Measurements from ENCODE around the gene EVC2.

Gene EVC2

DNA sequence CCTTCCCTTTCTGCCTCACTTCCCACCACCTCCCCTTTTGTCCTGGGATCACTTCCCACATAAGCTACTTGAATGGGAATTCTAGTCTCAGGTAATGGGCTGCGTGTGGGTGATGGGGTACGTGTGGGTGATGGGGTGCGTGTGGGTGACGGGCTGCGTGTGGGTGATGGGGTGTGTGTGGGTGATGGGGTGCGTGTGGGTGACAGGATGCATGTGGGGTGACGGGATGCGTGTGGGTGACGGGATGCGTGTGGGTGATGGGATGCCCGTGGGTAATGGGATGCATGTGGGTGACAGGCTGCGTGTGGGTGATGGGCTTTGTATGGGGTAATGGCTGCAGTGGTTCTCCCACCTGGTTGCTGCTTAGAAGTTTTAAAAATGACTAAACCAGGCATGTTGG, 43.6 kb downstream of the EVC2 start:
- no peak for DNase-seq

DNA sequence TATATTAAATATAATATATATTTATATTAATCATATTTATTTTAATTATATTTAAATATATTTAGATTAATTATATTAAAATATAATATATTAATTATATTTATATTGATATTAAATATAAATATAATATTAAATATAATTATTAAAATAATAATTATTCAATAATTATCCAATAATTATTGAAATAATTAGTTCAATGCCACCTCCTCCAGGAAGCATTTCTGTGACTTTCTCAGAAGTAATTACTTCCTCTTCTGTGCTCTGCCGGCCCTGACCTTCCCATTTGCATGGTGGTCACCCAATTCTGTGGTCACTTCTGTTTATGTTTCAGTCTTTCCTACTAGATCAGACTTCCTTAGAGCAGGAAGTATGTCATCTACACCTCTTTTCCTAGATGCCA, 45.8 kb downstream of the EVC2 start:
- no peak for DNase-seq

DNA sequence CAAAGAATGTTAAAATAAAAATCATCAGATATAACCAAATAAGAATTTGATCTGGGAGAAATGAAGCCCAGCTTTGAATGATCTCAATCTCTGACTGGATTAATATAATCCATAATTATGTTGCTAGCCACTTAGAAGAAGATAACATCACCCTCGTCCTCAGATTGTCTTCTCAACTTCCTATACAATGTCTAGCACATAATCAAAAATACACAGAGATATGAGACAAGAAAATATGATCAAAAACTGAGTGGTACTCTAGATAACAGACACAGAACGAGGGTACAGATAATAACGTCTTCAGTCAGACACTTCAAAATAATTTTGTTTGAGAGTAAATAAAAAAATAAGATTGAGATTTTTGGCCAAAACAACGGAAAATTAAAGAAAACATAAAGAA, 47.1 kb downstream of the EVC2 start:
- DNase-seq, result no peak

DNA sequence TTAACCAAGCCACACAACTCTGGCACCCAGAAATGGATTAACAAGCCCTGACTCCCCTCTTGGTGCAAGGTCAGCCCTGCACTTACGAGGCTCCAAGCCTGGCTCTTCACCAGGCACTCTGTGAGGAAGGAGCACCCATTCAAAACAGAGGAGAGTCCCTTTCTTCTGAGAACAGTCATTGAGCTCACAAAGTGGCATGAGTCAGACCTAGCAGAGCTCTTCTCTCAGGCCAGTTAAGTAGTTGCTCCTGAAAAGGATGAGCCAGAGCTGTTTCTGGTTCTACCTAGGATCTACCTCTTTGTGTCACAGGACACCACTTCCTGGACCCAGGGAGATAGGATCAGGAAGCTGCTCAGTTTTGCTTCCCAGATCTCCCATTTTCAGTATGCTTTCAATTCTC, 48.2 kb downstream of the EVC2 start:
- no peak for DNase-seq

DNA sequence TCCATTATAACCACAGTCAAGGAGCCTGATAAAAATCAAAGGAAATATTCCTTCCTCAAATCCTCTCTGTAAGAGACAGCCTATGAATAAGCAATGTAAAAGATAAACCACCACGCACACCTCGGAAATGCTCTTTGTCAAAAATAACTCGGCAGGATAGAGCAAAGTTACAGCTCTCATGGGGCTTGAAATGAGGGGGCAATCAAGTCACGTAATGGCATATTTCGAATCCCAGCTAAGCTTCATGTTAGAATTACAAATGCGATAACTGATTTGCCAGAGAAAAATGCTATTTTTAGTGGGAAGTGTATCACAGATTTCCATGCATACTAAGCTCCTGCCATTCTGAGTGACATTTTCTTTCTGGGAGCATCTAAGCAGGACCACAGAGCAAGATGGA, 49.4 kb downstream of the EVC2 start:
- no peak for DNase-seq

DNA sequence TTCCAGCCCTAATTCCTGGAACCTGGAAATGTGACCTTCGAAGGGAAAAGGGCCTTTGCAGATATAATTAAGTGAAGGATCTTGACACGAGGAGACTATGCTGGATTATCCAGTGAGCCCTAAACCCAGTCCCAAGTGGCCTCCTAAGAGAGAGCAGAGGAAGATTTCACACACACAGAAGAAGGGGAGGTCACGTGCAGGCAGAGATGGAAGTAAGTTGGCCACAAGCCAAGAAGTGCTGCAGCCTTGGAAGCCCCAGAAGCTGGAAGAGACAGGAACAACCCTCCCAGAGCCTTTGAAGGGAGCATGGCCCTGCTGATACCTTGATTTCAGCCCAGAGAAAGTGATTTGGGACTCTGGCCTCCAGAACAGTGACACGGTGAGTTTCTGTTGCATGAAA, 51.9 kb downstream of the EVC2 start:
- no peak for DNase-seq

DNA sequence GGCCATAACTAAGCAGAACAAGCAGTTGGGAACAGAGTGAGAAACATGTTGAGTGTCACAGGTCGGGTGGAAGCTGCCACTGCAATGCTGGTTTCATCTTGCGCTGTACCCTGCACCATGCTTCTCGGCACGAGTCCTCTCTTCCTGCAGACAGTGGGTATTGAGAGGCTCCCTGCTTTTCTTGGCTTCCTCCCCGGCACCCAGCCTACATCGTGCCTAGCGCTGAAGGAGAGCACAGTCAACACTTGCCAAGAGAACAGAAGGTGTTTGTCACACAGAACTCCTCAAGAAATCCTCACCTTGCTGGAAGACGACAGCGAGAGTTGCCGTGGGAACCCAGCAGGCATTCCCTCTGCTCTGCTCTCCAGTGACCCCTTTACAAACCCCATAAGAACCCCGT, 53.6 kb downstream of the EVC2 start:
- no peak for DNase-seq

DNA sequence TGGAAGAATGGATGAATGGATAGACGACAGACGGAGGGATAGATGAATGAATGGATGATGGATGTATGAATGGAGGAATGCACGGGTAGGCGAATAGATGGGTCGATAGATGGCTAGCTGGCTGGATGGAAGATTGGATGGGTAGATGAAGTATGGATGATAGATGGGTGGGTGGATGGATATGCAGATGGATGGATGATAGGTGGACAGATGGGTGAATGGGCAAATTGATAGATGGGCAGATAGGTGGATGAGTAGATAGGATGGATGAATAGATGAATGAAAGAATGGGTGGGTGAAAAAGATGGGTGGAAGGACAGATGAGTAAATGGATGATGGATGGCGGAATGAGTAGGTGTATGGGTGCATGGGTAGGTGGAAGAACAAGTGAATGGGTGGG, 57.3 kb downstream of the EVC2 start:
- no peak for DNase-seq

DNA sequence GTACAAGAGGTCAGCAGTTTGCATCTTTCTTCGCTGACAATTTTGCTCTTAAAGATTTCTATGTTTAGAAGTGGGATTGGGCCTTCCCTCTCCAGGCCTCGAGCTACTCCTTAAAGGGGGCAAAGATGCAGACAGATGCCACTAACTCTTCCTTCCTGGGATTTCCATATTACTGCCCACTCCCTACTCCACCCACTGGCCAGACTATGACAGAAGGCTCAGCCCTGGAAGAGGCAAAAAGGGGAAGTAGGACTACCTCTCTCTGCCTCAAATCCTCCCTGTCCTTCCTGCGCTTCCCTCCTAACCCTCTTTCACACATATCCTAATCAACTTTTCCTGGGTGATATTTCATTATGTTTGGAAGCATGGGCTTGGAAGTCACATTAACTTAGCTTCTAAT, 58.3 kb downstream of the EVC2 start:
- DNase-seq, result no peak

DNA sequence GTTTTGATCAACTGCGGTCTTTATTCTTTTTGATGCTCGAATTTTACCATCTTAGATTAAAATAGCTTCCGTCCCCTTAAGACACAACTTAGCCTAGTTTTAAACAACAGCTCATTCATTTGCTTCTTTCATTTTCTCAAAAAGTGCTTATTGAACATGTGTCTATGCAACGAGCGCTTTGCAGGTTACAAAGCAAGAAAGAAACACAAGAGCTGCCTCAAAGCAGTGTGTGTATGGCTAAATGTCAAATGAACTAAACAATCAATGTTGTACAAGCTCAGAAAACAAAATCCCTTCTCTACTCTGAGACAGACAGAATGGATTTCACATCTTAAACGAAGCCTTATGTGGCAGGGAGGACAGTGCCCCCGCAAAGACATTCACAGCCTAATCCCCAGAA, 61.0 kb downstream of the EVC2 start:
- no peak for DNase-seq

DNA sequence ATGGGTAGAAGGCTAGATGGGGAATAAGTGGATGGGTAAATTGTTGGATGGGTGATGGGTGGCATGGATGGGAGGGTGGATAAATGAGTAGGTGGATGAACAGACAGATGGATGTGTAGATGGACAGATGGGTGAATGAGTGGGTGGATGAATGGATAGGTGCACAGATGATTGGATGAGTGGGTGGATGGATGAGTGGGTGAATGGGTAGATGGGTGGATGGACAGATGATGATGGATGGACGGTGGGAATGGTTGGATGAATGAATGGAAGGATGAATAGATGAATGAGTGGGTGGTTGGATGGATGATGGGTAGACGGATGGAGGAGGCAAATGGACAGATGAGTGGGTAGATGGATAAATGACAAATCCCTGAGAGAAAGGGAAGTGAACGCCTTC, 68.3 kb downstream of the EVC2 start:
- DNase-seq, result no peak

DNA sequence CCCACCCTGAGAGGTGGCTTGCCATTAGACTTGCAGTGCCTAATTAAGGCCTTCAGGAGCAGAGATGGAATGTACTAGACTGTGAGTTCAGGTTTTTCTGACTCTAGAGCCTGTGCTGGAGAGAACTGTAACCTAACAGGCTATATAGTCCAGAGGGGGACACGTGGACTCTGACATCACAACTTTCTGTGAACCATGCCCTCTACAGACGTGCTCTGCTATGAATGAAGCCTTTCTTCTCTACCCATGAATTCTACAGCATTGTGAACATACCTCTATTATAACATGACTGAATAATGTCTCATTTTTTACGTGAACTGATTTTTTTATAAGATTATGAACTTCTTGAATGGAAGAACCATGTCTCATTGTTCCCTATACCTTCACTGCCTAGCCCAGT, 68.8 kb downstream of the EVC2 start:
- no peak for DNase-seq

DNA sequence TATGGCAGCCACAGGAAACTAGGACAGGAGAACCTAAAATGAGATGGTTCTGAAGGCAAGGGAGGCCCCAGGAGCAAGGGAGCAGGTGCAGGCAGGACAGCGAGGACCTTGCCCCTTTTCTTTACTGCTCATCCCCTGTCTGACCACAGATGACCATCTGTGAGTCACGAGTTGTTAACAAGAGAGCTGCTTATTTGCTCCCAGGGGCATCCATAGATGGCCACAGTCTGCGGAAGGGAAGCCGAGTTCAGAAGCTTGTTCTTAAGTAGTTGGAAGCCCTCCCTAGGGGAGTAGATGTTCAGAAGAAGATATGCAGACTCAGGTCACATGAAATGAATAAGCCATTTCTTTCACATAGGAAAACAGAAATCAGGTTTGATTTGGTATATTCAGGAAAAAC, 69.4 kb downstream of the EVC2 start:
- no peak for DNase-seq

DNA sequence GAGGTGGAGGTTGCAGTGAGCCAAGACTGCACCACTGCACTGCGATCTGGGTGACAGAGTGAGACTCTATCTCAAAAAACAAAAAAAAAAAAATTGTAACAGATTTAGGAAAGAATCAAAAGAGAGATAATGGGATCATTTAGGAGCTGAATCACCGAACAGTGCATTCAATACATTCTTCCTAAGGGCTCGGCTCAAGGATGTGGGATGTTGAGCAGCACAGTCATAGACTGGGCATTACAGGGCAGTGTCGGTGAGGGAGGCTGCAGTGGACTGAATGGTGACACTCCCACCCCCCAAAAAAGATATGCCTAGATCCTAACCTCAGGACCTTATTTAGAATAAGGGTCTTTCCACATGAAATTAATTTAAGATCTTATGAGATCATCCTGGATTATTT, 70.0 kb downstream of the EVC2 start:
- no peak for DNase-seq

DNA sequence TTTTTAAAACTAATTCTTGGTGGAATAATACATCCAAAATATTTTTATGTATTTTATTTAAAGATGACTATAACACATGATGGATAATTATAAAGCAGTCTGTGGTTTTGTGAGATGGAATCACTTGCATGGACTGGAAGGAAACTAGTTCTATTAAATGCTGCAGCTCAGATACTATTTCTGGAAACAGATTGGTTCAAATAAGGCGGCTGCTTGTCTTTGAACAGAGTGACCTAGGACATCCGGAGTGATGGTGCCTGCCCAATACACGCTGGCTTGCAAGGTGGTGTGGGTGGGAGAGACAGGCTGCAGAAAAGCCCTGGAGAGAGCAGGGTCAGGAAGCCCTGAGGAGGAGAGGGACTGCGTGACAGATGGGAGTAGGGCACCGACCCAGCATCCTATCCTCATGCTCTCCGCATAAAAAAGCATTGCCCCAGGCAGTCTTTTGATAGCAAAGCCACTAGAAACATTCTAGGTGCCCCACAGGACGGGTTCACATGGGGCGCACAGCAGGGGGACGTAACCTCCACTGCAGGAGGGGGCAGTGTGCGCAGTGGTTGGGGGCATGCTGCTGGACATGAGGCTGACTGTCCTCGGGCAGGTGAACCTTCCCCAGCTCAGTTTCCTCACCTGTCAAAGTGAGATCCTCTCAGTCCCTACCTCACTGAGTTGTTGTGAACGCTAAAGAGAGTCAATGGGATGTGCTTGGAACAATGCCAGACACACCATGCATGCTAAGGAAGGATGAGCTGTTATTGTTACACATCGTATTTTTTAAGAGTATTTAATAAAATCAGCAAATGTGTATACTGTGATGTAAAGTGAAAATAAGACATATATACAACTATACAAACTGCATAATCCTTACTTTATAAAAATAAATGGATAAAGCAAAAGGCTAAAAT, 71.3 kb downstream of the EVC2 start:
- no peak for DNase-seq

DNA sequence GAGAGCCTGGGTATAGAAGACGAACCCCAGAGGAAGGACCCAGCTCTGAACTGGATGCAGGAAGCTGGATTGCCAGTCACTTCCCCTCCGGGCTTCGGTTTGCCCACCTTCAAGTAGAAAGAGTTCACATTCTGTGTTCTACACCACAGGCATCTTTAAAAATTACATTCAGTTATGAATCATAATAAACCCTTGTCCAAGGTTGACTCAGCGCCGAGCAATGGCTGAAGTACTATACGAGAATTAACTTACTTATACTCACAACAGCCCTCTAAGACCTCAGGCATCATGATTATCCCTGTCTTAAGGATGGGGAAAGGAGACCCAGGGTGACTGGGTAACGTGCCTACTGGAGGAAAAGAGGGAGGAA, 72.5 kb downstream of the EVC2 start:
- no peak for DNase-seq

DNA sequence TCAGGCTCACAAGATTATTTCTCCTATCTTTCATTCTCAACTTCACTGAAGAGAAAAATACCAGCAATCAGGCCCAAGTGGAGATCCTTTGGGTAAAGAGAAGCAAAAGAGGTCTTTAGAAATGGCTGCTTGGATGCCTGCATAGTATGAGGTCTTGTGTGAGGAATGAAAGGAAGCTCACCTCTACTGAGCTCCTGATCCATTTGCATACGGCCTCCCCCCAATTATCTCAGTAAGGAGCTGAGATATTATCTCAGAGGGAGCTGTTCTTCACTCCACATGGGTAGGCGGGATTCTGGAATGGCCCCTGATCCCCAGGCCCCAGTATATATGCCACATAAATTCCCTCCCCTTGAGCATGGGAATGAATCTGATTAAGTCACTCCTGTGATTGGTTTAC, 75.8 kb downstream of the EVC2 start:
- no peak for DNase-seq

DNA sequence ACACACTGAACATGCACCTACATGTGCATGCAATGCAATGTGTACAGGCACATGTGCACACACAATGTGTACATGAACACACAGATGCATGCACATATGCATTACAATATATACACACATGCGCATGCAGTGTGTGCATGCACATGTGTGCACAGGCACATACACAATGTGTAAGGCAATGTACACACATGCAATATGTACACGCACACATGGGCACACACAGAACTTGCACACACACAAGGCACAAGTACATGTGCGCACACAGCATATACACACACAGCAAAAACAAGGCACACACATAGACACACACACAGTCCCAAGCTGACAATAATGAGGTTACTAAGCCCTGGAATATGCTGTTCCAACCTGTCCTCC, 76.3 kb downstream of the EVC2 start:
- no peak for DNase-seq

DNA sequence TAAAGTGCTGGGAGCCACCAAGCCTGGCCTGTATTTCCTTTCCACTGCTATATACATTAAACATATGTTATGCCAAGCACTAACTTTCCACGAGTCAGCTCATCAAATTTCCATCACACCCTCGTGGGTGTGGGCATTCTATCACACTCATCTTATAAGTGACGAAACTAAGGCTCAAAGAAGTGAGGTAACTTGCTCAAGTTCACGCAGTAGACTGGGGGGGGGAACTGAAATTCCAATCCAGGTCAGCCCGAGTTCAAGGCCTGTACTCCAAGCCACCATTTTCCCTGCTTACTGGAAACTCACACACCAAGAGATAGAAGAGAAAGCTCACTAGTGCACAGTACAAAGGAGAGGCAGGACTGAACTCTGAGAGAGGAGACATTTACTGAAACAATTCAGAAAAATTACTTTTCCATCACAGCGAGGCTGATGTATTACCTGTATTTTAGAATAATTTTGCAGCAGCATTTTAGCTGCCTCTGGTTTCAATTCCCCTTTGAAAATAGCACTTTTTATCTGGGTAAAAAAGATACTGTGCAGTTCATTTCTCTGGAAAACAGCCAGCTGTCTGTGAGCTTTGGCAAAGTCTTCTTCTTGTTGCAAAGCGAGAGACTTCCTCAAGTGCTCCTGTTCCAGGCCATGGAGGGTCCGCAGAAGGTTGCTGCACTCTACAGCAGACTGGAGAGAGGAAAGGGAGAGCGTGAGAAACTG, 76.8 kb downstream of the EVC2 start:
- DNase-seq, result no peak

DNA sequence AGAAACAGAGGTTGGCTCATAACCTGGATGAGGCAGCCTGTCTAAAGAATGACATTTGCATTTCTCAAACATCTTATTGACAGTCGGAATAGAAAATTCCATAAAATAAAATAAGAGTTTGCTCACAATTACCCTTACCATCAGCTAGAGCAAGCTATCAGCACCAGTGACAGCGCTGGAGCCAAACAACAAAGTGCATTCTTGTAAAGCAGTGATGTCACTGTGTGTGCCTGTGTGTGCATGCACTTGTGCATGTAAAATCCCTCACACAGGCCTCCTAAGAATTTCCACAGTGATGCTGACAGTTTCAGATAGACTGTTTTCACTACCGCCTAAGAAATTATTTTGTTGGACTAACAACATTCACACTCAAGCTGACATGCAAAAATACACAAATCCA, 77.6 kb downstream of the EVC2 start:
- DNase-seq, result no peak

DNA sequence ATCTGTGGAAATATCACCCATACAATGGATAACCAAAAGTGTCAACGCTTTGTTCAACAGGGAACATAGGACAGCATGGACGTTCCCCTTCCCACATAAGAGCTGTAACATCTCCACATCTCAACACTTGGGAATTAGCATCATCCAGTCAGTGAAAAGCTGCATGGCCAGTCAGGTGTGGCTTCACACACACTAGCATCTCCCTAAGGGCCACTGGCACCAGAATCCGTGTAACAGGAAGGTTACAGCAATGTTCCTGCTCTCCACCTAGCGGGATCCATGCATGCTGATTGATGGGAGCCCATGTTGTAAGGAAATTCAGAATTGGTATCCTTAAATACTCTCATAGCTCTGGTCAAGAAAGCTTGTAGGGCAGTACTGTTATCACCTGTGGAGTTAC, 78.8 kb downstream of the EVC2 start:
- DNase-seq, result no peak

DNA sequence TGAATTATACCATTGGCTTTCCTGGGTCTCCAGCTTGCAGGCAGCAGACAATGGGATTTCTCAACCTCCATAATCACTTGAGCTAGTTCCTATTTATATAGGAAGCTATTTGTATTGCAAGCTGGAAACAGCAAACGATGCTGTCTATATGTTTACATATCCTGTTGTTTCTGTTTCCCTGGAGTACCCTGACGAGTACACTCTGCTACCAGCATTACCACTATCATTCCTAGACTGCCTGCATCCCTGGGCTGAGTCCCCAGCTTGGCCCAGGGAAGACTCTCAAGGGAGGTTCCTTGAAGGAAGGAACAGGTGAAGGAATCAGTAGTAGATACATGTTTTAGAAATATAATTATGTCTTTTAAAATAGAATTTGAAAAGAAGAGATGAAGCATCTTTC, 81.4 kb downstream of the EVC2 start:
- no peak for DNase-seq

DNA sequence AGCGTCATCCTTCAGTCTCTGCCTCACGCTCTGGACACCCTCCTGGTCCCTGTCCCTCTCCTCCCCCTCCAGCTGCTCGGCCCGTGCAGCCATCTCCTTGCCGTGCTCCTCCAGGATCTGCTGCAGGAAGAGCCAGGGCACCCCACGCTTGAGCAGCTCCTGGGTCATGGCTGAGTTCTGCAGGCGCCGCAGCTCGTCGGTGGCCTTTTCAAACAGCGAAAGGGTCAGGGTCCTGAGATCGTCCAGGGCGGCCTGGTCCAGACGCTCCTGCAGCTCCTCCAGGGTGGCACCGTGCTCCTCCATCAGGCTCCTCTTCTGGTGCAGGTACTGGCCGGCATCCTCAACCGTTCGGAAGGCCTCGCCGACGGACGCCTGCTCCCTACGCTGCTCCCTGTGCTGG, 85.8 kb downstream of the EVC2 start:
- DNase-seq, result no peak

DNA sequence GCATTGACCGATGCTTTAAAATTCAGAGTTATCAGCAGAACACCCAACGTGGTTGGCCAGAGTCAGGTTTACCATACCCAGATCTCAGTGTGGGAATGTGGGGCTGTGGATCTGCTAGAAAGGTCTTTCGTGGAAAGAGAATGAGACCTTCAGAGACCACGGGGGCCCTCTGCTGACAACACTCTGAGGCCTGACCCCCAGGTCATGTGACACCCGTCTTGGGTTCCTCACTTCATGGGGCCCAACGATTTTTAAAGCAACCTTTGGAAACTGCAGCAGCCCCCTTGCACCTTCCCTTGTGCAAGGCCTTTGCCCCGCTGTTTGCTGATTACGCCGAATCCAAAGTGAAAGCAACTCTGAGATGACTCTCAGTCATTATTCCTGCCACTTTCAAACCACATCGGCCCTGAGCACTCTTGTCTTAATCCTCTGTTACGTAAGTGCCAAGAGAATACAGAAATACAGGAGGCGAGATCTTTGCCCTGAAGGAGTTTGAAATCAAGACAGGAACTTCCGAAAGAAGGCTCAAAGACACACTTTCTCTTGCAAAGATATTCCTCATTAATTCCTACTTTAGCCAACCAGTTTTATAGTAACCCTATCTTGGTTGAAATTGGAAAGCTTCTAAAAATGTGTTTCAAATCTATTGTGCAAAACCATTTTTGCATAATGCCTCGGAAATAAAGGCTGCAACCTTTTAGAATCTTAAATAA, 88.3 kb downstream of the EVC2 start:
- no peak for DNase-seq

All from stimulated activated CD4-positive, alpha-beta T cell treated with anti-CD3 and anti-CD28 coated beads, Interleukin-15, amount 100 ng/mL, for 24 hours (primary cell).